ENCODE data around the gene TRAPPC14.

GRCh38 chr7:100169147-100169850 is 10.8 kb upstream of the TRAPPC14 start:
- TF ChIP-seq CTCF (IDR thresholded peaks at IDR 0.05) (no peak), POLR2A (IDR thresholded peaks at IDR 0.05) (no peak)
